HG03342 (cell line): ENCODE measurements around the gene LRP5.
A peak's percentile ranks its signal among the peaks of the same experiment; 100 is the strongest.

Source experiments
- ATAC-seq: cut with Tn5 transposase; IDR thresholded peaks from one replicate; pipeline ENCODE4 v1.9.1; 2021; ENCODE audit warnings: mild to moderate bottlenecking, moderate library complexity; ENCODE audit not compliant: unreplicated experiment

The LRP5 gene

GRCh38 chr11:68312117-68312779, at the start of gene LRP5:
LRP5 (plus strand) TSS chr11:68312591; CDS start chr11:68312715, 124 bp downstream.
- ATAC-seq: no peak

- ATAC-seq: no peak
Measured at GRCh38 chr11:68263444-68264035, 48.9 kb upstream of the LRP5 start.

GRCh38 chr11:68264244-68264643, 48.1 kb upstream of the LRP5 start:
- no peak for ATAC-seq

- no peak for ATAC-seq
Measured at GRCh38 chr11:68264741-68265540, 47.5 kb upstream of the LRP5 start.

- ATAC-seq: peak; percentile 71
Measured at GRCh38 chr11:68266121-68266891, 46.1 kb upstream of the LRP5 start.

- no peak for ATAC-seq
Measured at GRCh38 chr11:68266936-68267880, 45.2 kb upstream of the LRP5 start.

GRCh38 chr11:68267881-68268240, 44.5 kb upstream of the LRP5 start:
- ATAC-seq: no peak

- no peak for ATAC-seq
Measured at GRCh38 chr11:68269414-68270081, 42.8 kb upstream of the LRP5 start.

GRCh38 chr11:68270196-68271022, 42.0 kb upstream of the LRP5 start:
- no peak for ATAC-seq

- peak; percentile 24 for ATAC-seq
Measured at GRCh38 chr11:68271023-68271780, 41.2 kb upstream of the LRP5 start.

GRCh38 chr11:68271781-68272608, 40.4 kb upstream of the LRP5 start, which contains the start of gene C11orf24:
C11orf24 (minus strand) TSS chr11:68271973; CDS start chr11:68263767, 8,206 bp downstream.
- ATAC-seq: peak; percentile 77

- ATAC-seq: no peak
Measured at GRCh38 chr11:68273026-68273738, 39.2 kb upstream of the LRP5 start.

- no peak for ATAC-seq
Measured at GRCh38 chr11:68274306-68274705, 38.1 kb upstream of the LRP5 start.

GRCh38 chr11:68275721-68276507, 36.5 kb upstream of the LRP5 start:
- ATAC-seq: no peak

- ATAC-seq: no peak
Measured at GRCh38 chr11:68276861-68277260, 35.5 kb upstream of the LRP5 start.

- no peak for ATAC-seq
Measured at GRCh38 chr11:68279676-68280075, 32.7 kb upstream of the LRP5 start.
